HUES64 (cell line): ENCODE data around the gene SKIDA1.
A peak's percentile ranks its signal among the peaks of the same experiment; 100 is the strongest.

Source experiments
- H3K27ac ChIP-seq: 2 replicates; pipeline ENCODE4 v1.7.0; 2013; ENCODE audit warnings: low read depth, low read length, inconsistent platforms
- H3K27me3 ChIP-seq: 2 replicates; pipeline ENCODE4 v1.6.1; 2013; ENCODE audit warnings: mild to moderate bottlenecking, low read length; ENCODE audit not compliant: insufficient read depth
- H3K36me3 ChIP-seq: 2 replicates; pipeline ENCODE4 v1.6.1; 2013; ENCODE audit warnings: mild to moderate bottlenecking, low read length; ENCODE audit not compliant: insufficient read depth
- H3K4me1 ChIP-seq: 2 replicates; pipeline ENCODE4 v1.6.1; 2013; ENCODE audit warnings: mild to moderate bottlenecking, low read length, moderate library complexity; ENCODE audit not compliant: insufficient read depth
- H3K4me3 ChIP-seq: 2 replicates; pipeline ENCODE4 v1.5.1; 2013; ENCODE audit warnings: mild to moderate bottlenecking, low read length, moderate library complexity
- H3K9ac ChIP-seq: 2 replicates; pipeline ENCODE4 v1.6.1; 2013; ENCODE audit warnings: mild to moderate bottlenecking, low read depth, low read length
- H3K9me3 ChIP-seq: 2 replicates; pipeline ENCODE4 v1.6.1; 2013; ENCODE audit warnings: low read depth, low read length; ENCODE audit not compliant: insufficient read depth
- WGBS: fragments of 150-250, 120-280 bp; methylation state at CpG from one replicate; pipeline ENCODE4 v1.1.7; 2013; ENCODE audit warnings: missing lambda C conversion rate; 5-methylcytosine and 5-hydroxymethylcytosine counted together

The SKIDA1 gene

DNA sequence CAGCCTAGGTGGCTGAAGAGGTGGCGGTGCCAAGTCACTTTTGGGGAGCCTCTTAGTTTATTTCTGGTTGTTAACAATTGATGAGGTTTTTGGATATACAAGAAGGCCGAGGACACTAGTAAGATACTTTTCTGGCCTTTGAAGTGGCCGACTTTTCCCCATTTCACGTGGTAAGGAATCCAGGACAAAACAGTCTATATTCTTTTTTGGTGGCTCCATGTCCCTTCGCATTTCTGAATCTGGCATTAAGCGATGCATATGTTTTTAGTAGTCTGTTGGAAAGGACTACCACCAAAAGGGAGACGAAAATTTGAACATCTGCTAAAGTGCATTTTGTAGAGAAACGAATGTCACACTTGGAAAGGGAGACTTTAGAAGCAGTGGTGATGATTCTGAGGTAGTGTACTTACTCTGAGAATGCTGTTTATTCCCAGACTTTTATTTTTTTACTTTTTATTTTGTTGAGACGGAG lies 10.0 kb upstream of the SKIDA1 start:
- Histone ChIP-seq H3K27ac (peak overlapping the region; percentile 72; the same call in 1 of the 2 replicates), H3K36me3 (peaks cover 46% of the 10 kb centered on the region), H3K9ac (peak overlapping the region; percentile 76), H3K4me1 (peaks cover 29% of the 10 kb centered on the region), H3K4me3 (peak overlapping the region; percentile 70), H3K9me3 (no peaks in the 10 kb centered on the region), H3K27me3 (no peaks in the 10 kb centered on the region)
- 39% methylated on average over 9 of the region's 9 CpGs for WGBS

DNA sequence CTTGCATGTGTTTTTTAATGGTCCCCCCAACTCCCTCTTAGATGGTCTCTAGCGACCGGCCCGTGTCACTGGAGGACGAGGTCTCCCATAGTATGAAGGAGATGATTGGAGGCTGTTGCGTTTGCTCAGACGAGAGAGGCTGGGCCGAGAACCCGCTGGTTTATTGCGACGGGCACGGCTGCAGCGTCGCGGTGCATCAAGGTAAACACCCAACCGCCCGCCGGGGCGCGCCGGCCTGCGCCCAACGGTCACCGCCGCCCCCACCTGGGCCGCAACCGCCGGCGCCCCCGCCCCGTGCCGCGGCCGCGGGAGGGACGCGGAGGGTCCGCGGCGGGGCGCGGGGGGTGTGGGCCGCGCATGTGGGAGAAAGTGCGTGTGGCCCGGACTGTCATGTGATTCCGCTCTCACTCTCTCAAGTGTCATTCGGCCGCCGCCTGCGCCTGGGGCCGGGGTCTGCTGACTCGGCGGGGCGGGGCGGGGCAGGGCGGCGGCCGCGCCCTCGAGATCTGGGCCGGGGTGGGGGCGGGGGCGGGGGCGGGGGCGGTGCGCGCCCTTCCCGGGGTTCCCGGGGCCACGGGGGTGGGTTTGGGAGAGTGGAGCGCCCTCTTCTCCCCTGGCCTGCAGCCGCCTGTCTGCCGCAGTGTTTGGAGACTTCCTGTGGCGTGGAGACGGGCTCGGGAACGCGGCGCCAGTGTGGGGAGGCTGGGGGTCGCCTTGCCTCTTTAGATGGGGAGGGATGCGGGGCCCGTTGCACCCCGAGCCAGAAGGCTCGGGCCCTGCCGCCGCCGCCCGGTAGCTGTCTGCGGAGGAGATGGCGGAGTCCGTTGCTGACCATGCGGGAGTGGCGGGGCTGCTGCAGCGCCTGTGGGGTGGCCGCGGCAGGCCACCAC lies 9.4 kb upstream of the SKIDA1 start:
- Histone ChIP-seq H3K4me1 (peaks cover 36% of the 10 kb centered on the region), H3K9me3 (no peaks in the 10 kb centered on the region), H3K4me3 (peak overlapping the region; percentile 70), H3K36me3 (peaks cover 39% of the 10 kb centered on the region), H3K27ac (peak overlapping the region; percentile 84; the same call in 1 of the 2 replicates), H3K27me3 (no peaks in the 10 kb centered on the region), H3K9ac (peak overlapping the region; percentile 76)
- WGBS: 1% methylated on average over 85 of the region's 96 CpGs

DNA sequence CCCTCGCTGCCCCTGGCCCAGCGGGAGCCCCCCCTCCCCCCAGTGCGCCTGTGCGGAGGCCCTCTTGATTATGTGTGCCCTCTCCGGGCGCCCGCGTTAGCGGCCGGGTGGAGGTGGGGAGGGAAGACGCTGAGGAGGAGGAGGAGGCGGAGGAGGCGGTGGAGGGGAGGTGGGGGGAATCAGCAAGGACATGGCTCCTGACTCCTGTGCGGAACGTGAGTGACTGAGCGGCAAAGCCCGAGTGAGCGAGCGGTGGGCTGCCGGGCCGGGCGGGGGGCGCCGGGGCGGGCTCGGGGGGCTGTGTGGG lies 8.8 kb upstream of the SKIDA1 start:
- H3K4me1 ChIP-seq: peaks cover 42% of the 10 kb centered on the region
- peak overlapping the region; percentile 84; the same call in 1 of the 2 replicates for H3K27ac ChIP-seq
- peaks cover 33% of the 10 kb centered on the region for H3K36me3 ChIP-seq
- H3K27me3 ChIP-seq: no peaks in the 10 kb centered on the region
- peak overlapping the region; percentile 68 for H3K4me3 ChIP-seq
- H3K9ac ChIP-seq: no peak overlapping the region
- WGBS: 1% methylated on average over 25 of the region's 26 CpGs
- H3K9me3 ChIP-seq: no peaks in the 10 kb centered on the region

DNA sequence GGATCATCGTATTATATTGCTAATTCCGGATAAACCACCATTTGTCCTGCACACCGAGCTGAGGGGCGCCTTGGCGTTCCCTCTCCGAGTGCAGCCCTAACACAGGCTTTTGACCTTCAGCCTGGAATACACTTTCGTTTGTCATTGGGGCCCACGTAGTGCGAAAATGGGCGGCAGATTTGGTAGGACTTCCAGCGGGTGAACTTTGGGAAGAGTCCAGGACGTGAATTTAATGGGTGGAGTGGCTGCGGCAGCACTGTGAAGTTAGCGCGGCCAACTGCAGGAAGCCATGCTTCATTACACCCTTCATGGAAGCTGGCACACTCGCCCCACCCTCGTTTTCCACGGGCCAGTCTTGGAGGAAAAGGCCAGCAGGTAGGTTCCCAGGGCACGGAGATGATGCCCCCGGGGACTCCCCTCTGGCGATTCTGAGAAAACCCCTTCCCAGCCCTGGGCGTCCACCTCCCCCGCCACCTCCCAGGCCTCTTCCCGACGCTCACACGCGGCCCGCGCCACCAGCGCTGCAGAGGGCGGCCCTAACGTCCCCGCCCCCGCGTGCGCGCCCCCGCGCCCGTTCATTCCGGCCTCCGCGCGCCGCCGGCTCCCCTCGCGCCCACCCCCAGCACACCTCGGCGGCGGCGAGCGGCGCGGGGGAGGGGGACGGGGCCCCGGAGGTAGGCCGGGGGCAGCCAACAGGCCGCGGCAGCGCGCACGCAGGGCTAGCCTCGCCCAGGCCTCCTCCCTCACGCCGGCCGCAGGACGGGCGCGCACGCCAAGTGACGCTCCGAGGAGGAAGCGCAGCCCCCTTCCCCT lies 8.2 kb upstream of the SKIDA1 start, which contains the start of gene MLLT10:
Gene MLLT10 (plus strand): TSS at position 766 of the 813 bp plus-strand sequence. CDS start 413 bp downstream, outside the sequence.
- Histone ChIP-seq H3K9ac (peak within 1 kb of the TSS; percentile 91), H3K27ac (peak within 1 kb of the TSS; percentile 95), H3K4me1 (peaks cover 46% of the 10 kb centered on the region), H3K9me3 (no peaks in the 10 kb centered on the region), H3K4me3 (peak within 1 kb of the TSS; percentile 70), H3K36me3 (peaks cover 28% of the 10 kb centered on the region), H3K27me3 (no peaks in the 10 kb centered on the region)
- under 1% methylated on average over 74 of the region's 74 CpGs for WGBS

DNA sequence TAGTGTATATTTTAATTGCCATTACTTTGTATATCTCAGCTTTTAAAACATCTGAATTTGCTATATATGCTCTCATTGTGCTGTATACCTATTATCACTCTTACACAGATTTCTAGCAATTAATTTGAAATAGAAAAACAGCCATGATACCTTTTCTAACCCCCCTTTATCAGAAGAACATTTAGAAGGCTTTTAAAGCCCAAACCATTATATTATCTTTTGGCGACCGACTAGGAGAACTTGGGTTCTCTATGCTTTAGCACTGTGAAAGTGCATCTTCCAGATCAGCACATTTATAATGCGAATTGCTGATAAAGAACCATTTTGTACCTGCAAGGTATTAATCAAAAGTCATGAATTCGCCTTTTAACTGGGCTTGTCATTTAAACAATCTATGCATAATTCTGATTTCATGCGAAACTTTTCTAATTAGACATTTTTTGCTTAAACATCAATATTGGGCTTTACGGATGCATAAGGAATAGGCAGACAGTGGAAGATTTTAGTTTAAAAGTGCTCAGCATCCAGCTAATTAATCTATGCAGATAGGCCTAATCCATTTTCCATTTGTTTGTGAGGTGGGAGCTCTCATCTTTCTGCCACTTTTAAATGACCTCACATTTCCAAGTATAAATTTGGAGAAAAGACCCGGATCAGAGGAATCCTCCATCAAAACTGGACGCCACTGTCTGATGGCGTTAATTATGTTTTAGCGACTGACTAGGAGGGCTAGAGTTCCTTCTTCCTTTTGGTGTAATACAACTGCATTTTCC lies 7.4 kb upstream of the SKIDA1 start:
- WGBS: 53% methylated on average over 10 of the region's 10 CpGs
- peaks cover 20% of the 10 kb centered on the region for H3K36me3 ChIP-seq
- H3K4me3 ChIP-seq: peak overlapping the region; percentile 68
- peak overlapping the region; percentile 91 for H3K9ac ChIP-seq
- no peaks in the 10 kb centered on the region for H3K27me3 ChIP-seq
- peak overlapping the region; percentile 95 for H3K27ac ChIP-seq
- no peaks in the 10 kb centered on the region for H3K9me3 ChIP-seq
- H3K4me1 ChIP-seq: peaks cover 54% of the 10 kb centered on the region

DNA sequence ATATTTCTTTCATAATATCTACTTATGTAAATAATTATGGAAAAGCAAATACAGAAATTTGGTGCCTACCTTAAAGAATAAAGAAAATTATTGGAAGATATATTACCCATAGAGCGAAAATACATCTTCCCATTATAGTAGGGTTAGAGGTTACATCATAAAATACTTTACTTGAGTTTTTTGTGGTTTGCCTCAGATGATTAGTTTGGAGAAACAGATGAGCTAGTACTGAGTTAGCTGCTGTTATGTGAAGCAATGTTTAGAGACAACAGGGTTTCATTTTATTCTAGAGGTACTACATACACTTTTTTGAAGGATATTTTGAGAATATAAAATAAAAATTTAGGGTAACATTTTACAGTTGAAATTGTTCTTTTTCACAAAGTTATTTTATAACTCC lies 5.7 kb upstream of the SKIDA1 start:
- no peaks in the 10 kb centered on the region for H3K27me3 ChIP-seq
- no peak overlapping the region for H3K4me3 ChIP-seq
- no peaks in the 10 kb centered on the region for H3K9me3 ChIP-seq
- no CpG with 5 or more reads among the region's 1 CpG for WGBS
- H3K36me3 ChIP-seq: peaks cover 8% of the 10 kb centered on the region
- peaks cover 58% of the 10 kb centered on the region for H3K4me1 ChIP-seq
- H3K9ac ChIP-seq: no peak overlapping the region
- peak overlapping the region; percentile 21; the same call in 1 of the 2 replicates for H3K27ac ChIP-seq

DNA sequence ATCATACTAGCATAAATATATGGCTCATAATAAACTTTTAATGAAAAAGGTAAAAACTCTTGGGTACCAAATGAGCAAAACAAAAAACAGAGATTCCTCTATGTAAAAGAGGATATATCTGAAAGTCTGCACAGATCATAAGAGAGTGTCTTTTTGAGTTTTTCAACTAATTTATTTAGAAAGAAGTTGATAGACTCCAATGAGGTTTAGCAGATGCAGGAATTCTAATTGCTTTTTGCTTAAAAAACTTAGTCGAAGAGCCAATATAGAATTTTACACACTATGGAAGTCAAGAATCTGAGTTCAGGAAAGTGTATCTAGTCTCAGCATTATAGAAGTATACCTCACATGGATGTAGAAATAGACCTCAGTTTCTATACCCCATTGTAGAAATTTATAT lies 5.2 kb upstream of the SKIDA1 start:
- H3K27ac ChIP-seq: peak overlapping the region; percentile 32; the same call in 1 of the 2 replicates
- no peaks in the 10 kb centered on the region for H3K9me3 ChIP-seq
- no peak overlapping the region for H3K9ac ChIP-seq
- peaks cover 3% of the 10 kb centered on the region for H3K36me3 ChIP-seq
- no peaks in the 10 kb centered on the region for H3K27me3 ChIP-seq
- H3K4me1 ChIP-seq: peaks cover 58% of the 10 kb centered on the region
- no peak overlapping the region for H3K4me3 ChIP-seq
- WGBS: 86% methylated on average over 1 of the region's 1 CpG

DNA sequence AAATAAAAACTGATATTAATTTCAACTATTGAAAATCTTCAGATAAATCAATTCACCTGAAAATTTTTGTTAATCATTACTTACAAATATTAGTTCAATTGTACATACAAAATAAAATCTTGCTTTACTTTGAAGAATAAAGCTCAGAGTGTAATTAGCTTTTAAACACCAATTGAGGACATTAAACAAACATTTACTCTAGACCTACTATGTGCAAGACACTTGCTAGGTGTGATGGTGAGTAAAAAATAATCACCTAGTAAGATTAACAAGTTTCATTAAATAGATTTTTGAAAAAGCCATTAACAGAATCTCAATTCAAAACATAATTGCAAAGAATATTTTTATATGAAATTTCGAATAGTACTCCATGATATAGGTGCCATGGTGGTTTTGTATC lies 4.7 kb upstream of the SKIDA1 start:
- no peak overlapping the region for H3K9ac ChIP-seq
- no peaks in the 10 kb centered on the region for H3K27me3 ChIP-seq
- H3K9me3 ChIP-seq: no peaks in the 10 kb centered on the region
- peaks cover 58% of the 10 kb centered on the region for H3K4me1 ChIP-seq
- H3K27ac ChIP-seq: peak overlapping the region; percentile 32; the same call in 1 of the 2 replicates
- H3K36me3 ChIP-seq: no peaks in the 10 kb centered on the region
- WGBS: no CpG with 5 or more reads among the region's 1 CpG
- no peak overlapping the region for H3K4me3 ChIP-seq

DNA sequence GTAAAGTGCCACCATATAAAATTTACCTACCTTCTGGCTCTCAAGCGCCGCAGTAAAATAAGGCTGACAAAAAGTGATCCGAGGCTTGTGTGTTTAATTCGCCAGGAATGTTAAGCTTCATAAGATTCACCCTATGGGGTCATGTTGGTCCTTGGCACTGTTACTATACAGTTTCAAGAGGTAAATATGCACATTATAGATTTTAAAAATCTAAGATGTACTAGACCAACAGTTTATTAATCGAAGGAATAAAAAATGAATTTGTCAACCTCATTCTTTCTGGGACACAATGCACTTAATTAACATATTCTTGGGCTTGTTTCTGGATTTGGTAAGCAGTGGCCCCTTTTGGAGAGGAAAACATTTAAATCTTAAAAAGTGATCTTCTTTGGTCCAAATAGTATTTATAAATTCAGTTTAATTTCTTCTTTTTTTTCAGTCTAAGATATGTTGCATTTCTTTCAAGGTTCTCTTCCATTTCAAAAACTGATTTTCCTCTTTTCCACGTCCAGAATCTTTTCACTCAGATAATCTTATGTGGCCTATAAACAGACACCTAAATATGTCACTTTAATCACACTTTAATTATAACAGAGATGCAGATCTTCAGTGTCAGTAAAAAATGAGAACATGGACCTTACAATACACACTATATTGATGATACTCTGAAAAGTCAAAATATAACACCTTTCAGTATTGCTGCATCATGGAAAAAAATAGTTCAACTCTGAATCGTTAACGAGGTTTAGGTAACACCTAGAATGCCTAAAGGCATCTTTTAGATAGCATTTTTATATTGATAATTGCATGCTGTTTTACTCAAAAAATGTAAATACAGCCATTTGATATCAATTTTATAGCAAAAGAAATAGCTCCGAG lies 3.8 kb upstream of the SKIDA1 start:
- no peaks in the 10 kb centered on the region for H3K27me3 ChIP-seq
- H3K27ac ChIP-seq: peak overlapping the region; percentile 100
- H3K4me1 ChIP-seq: peaks cover 58% of the 10 kb centered on the region
- H3K36me3 ChIP-seq: no peaks in the 10 kb centered on the region
- H3K4me3 ChIP-seq: peak overlapping the region; percentile 74
- H3K9ac ChIP-seq: peak overlapping the region; percentile 98
- WGBS: 37% methylated on average over 8 of the region's 9 CpGs
- no peaks in the 10 kb centered on the region for H3K9me3 ChIP-seq
